A549 (cell line): ENCODE data around the gene CHN1.

Source experiments
- CEBPB ChIP-seq, 2 experiments: fragments of >200 bp in 1 of 2; sonication (Bioruptor Twin) in 1 of 2; formaldehyde crosslinking in 1 of 2; IDR thresholded peaks; 2 replicates each; pipeline ENCODE4 v1.6.1; 2012 to 2016
- RCOR1 ChIP-seq: fragments of 150-350 bp; IDR thresholded peaks from 2 replicates; pipeline ENCODE4 v1.6.1; 2014; ENCODE audit warnings: antibody characterized with exemption, low read length, low read depth
- TF ChIP-seq, protein P1 (sequence below): fragments of >200 bp; sonication (Bioruptor Twin); formaldehyde crosslinking; IDR thresholded peaks from 3 replicates; pipeline ENCODE4 v1.5.1; 2016
- TF ChIP-seq, protein P2 (sequence below): fragments of 250-450 bp; sonication (Bioruptor Pico); IDR thresholded peaks from 2 replicates; pipeline ENCODE4 v1.5.0; 2021; ENCODE audit warnings: mild to moderate bottlenecking, moderate library complexity, borderline replicate concordance

DNA sequence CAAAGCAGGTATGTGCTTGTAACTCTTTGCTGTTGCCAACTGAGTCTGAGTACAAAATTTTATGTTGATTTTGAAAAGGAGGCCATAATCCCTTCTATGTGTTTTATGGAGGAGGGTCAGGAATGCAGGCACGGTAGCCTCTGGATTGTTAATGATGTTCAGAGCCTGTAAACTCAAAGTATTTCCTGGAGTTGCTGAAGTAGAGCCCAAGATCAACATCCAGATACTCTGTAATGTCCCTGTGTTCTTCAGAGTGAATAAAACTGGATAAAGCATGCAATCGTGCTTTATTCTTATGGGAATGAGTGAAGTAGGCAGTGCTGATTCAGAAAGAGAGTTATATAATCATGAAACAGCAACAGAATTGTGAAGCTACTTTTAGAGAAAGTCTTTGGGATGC is 179.1 kb downstream of the CHN1 start:
- TF ChIP-seq, protein P1, sequence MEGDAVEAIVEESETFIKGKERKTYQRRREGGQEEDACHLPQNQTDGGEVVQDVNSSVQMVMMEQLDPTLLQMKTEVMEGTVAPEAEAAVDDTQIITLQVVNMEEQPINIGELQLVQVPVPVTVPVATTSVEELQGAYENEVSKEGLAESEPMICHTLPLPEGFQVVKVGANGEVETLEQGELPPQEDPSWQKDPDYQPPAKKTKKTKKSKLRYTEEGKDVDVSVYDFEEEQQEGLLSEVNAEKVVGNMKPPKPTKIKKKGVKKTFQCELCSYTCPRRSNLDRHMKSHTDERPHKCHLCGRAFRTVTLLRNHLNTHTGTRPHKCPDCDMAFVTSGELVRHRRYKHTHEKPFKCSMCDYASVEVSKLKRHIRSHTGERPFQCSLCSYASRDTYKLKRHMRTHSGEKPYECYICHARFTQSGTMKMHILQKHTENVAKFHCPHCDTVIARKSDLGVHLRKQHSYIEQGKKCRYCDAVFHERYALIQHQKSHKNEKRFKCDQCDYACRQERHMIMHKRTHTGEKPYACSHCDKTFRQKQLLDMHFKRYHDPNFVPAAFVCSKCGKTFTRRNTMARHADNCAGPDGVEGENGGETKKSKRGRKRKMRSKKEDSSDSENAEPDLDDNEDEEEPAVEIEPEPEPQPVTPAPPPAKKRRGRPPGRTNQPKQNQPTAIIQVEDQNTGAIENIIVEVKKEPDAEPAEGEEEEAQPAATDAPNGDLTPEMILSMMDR, result no peak
- TF ChIP-seq, protein P2, sequence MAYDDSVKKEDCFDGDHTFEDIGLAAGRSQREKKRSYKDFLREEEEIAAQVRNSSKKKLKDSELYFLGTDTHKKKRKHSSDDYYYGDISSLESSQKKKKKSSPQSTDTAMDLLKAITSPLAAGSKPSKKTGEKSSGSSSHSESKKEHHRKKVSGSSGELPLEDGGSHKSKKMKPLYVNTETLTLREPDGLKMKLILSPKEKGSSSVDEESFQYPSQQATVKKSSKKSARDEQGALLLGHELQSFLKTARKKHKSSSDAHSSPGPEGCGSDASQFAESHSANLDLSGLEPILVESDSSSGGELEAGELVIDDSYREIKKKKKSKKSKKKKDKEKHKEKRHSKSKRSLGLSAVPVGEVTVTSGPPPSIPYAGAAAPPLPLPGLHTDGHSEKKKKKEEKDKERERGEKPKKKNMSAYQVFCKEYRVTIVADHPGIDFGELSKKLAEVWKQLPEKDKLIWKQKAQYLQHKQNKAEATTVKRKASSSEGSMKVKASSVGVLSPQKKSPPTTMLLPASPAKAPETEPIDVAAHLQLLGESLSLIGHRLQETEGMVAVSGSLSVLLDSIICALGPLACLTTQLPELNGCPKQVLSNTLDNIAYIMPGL (CRISPR knock-in tag), result no peak
- TF ChIP-seq CEBPB (IDR thresholded peaks at IDR 0.05) (no peak), RCOR1 (no peak)
